Activated naive CD8-positive, alpha-beta T cell treated with anti-CD3 and anti-CD28 coated beads, Interleukin-2, amount 50 U/mL, for 24 hours (primary cell): Measurements from ENCODE around the gene GUF1.

Experiments
- ATAC-seq: fragments of 150-1000 bp; cut with Tn5 transposase; one replicate; pipeline ENCODE4 v1.10.0; 2021
- DNase-seq: peaks from one replicate; pipeline ENCODE4 v3.0.0; 2021
- H3K27ac Mint-ChIP-seq: one replicate; pipeline ENCODE4 v1.8.0; 2021; ENCODE audit warnings: mild to moderate bottlenecking, mixed read lengths
- H3K27me3 Mint-ChIP-seq: one replicate; pipeline ENCODE4 v1.8.0; 2021; ENCODE audit warnings: mixed read lengths
- H3K36me3 Mint-ChIP-seq: one replicate; pipeline ENCODE4 v1.8.0; 2021; ENCODE audit warnings: low read depth, mixed read lengths
- H3K4me1 Mint-ChIP-seq: one replicate; pipeline ENCODE4 v1.8.0; 2021; ENCODE audit warnings: mixed read lengths
- H3K4me3 Mint-ChIP-seq: one replicate; pipeline ENCODE4 v1.8.0; 2021; ENCODE audit warnings: mild to moderate bottlenecking, moderate library complexity, mixed read lengths
- H3K9me3 Mint-ChIP-seq: one replicate; pipeline ENCODE4 v1.8.0; 2021; ENCODE audit warnings: mixed read lengths

Gene GUF1

GRCh38 chr4:44678094-44679041 is at the start of gene GUF1:
GUF1 (plus strand) TSS chr4:44678420; CDS start chr4:44678623, 203 bp downstream.
- H3K4me1 Mint-ChIP-seq = peaks cover 32% of the 10 kb centered on the region
- H3K4me3 Mint-ChIP-seq = peak within 1 kb of the TSS; percentile 94
- ATAC-seq = peak; percentile 93
- H3K36me3 Mint-ChIP-seq = peaks cover 16% of the 10 kb centered on the region
- H3K27me3 Mint-ChIP-seq = peaks cover 2% of the 10 kb centered on the region
- H3K27ac Mint-ChIP-seq = peak within 1 kb of the TSS; percentile 96
- H3K9me3 Mint-ChIP-seq = no peaks in the 10 kb centered on the region
- DNase-seq = peak; percentile 86

GRCh38 chr4:44629280-44629866 is 48.8 kb upstream of the GUF1 start:
- DNase-seq (peak; percentile 18), ATAC-seq (peak; percentile 75)
- no peaks in the 10 kb centered on the region for H3K36me3 Mint-ChIP-seq
- H3K9me3 Mint-ChIP-seq = no peaks in the 10 kb centered on the region
- H3K4me1 Mint-ChIP-seq = no peaks in the 10 kb centered on the region
- no peak overlapping the region for H3K27ac Mint-ChIP-seq
- H3K4me3 Mint-ChIP-seq = no peak overlapping the region
- peaks cover 5% of the 10 kb centered on the region for H3K27me3 Mint-ChIP-seq

GRCh38 chr4:44632089-44632488 is 46.1 kb upstream of the GUF1 start:
- Mint-ChIP-seq H3K27ac (no peak overlapping the region), H3K4me1 (no peaks in the 10 kb centered on the region), H3K36me3 (no peaks in the 10 kb centered on the region), H3K4me3 (no peak overlapping the region), H3K27me3 (peaks cover 5% of the 10 kb centered on the region), H3K9me3 (no peaks in the 10 kb centered on the region)
- ATAC-seq = no peak
- DNase-seq = no peak

GRCh38 chr4:44632733-44633132 is 45.5 kb upstream of the GUF1 start:
- peaks cover 5% of the 10 kb centered on the region for H3K27me3 Mint-ChIP-seq
- H3K4me1 Mint-ChIP-seq = no peaks in the 10 kb centered on the region
- ATAC-seq = no peak
- DNase-seq = no peak
- no peak overlapping the region for H3K4me3 Mint-ChIP-seq
- H3K27ac Mint-ChIP-seq = no peak overlapping the region
- no peaks in the 10 kb centered on the region for H3K9me3 Mint-ChIP-seq
- H3K36me3 Mint-ChIP-seq = no peaks in the 10 kb centered on the region

- no peaks in the 10 kb centered on the region for H3K4me1 Mint-ChIP-seq
- DNase-seq (no peak), ATAC-seq (no peak)
- H3K27me3 Mint-ChIP-seq = peaks cover 4% of the 10 kb centered on the region
- H3K9me3 Mint-ChIP-seq = peaks cover 5% of the 10 kb centered on the region
- H3K4me3 Mint-ChIP-seq = no peak overlapping the region
- H3K36me3 Mint-ChIP-seq = no peaks in the 10 kb centered on the region
- H3K27ac Mint-ChIP-seq = no peak overlapping the region
Observed at GRCh38 chr4:44638091-44638490, 40.1 kb upstream of the GUF1 start.

- H3K27me3 Mint-ChIP-seq = peaks cover 1% of the 10 kb centered on the region
- peaks cover 3% of the 10 kb centered on the region for H3K36me3 Mint-ChIP-seq
- no peak overlapping the region for H3K27ac Mint-ChIP-seq
- no peak overlapping the region for H3K4me3 Mint-ChIP-seq
- no peaks in the 10 kb centered on the region for H3K4me1 Mint-ChIP-seq
- peaks cover 16% of the 10 kb centered on the region for H3K9me3 Mint-ChIP-seq
- no peak for DNase-seq
- no peak for ATAC-seq
Observed at GRCh38 chr4:44646151-44646550, 32.1 kb upstream of the GUF1 start.

- peaks cover 14% of the 10 kb centered on the region for H3K27me3 Mint-ChIP-seq
- no peaks in the 10 kb centered on the region for H3K36me3 Mint-ChIP-seq
- no peak for DNase-seq
- no peaks in the 10 kb centered on the region for H3K4me1 Mint-ChIP-seq
- no peak for ATAC-seq
- H3K27ac Mint-ChIP-seq = no peak within 1 kb of the TSS
- H3K4me3 Mint-ChIP-seq = no peak within 1 kb of the TSS
- H3K9me3 Mint-ChIP-seq = no peaks in the 10 kb centered on the region
Observed at GRCh38 chr4:44651425-44651824, 26.8 kb upstream of the GUF1 start, which contains the start of gene YIPF7. YIPF7 (minus strand) TSS chr4:44651625; CDS start chr4:44650100, 1,525 bp downstream.

- Mint-ChIP-seq H3K27me3 (peaks cover 14% of the 10 kb centered on the region), H3K36me3 (no peaks in the 10 kb centered on the region), H3K27ac (no peak overlapping the region), H3K4me3 (no peak overlapping the region), H3K4me1 (no peaks in the 10 kb centered on the region), H3K9me3 (no peaks in the 10 kb centered on the region)
- DNase-seq (no peak), ATAC-seq (no peak)
Observed at GRCh38 chr4:44652002-44652401, 26.2 kb upstream of the GUF1 start.

GRCh38 chr4:44660396-44660795 is 17.8 kb upstream of the GUF1 start:
- no peaks in the 10 kb centered on the region for H3K4me1 Mint-ChIP-seq
- no peak overlapping the region for H3K4me3 Mint-ChIP-seq
- ATAC-seq = no peak
- DNase-seq = no peak
- H3K36me3 Mint-ChIP-seq = no peaks in the 10 kb centered on the region
- peaks cover 7% of the 10 kb centered on the region for H3K27me3 Mint-ChIP-seq
- no peak overlapping the region for H3K27ac Mint-ChIP-seq
- H3K9me3 Mint-ChIP-seq = no peaks in the 10 kb centered on the region

GRCh38 chr4:44661940-44662622 is 16.1 kb upstream of the GUF1 start:
- DNase-seq (no peak), ATAC-seq (no peak)
- Mint-ChIP-seq H3K9me3 (no peaks in the 10 kb centered on the region), H3K27me3 (peaks cover 6% of the 10 kb centered on the region), H3K27ac (no peak overlapping the region), H3K4me1 (no peaks in the 10 kb centered on the region), H3K4me3 (no peak overlapping the region), H3K36me3 (no peaks in the 10 kb centered on the region)

- H3K27ac Mint-ChIP-seq = no peak overlapping the region
- no peaks in the 10 kb centered on the region for H3K36me3 Mint-ChIP-seq
- DNase-seq (no peak), ATAC-seq (no peak)
- H3K27me3 Mint-ChIP-seq = peaks cover 6% of the 10 kb centered on the region
- no peaks in the 10 kb centered on the region for H3K4me1 Mint-ChIP-seq
- H3K9me3 Mint-ChIP-seq = no peaks in the 10 kb centered on the region
- H3K4me3 Mint-ChIP-seq = no peak overlapping the region
Observed at GRCh38 chr4:44662623-44663005, 15.6 kb upstream of the GUF1 start.

- no peak overlapping the region for H3K27ac Mint-ChIP-seq
- no peak for ATAC-seq
- H3K27me3 Mint-ChIP-seq = peaks cover 5% of the 10 kb centered on the region
- no peak for DNase-seq
- H3K36me3 Mint-ChIP-seq = no peaks in the 10 kb centered on the region
- no peaks in the 10 kb centered on the region for H3K9me3 Mint-ChIP-seq
- no peaks in the 10 kb centered on the region for H3K4me1 Mint-ChIP-seq
- no peak overlapping the region for H3K4me3 Mint-ChIP-seq
Observed at GRCh38 chr4:44663539-44664263, 14.5 kb upstream of the GUF1 start.

GRCh38 chr4:44668526-44668925 is 9.7 kb upstream of the GUF1 start:
- no peaks in the 10 kb centered on the region for H3K36me3 Mint-ChIP-seq
- H3K27me3 Mint-ChIP-seq = peaks cover 5% of the 10 kb centered on the region

GRCh38 chr4:44670506-44671199 is 7.6 kb upstream of the GUF1 start:
- DNase-seq (no peak), ATAC-seq (no peak)
- Mint-ChIP-seq H3K4me3 (no peak overlapping the region), H3K36me3 (no peaks in the 10 kb centered on the region), H3K9me3 (no peaks in the 10 kb centered on the region), H3K27me3 (peaks cover 5% of the 10 kb centered on the region), H3K27ac (no peak overlapping the region), H3K4me1 (no peaks in the 10 kb centered on the region)

More at GRCh38 chr4:44668526-44668925, 9.7 kb upstream of the GUF1 start:
- ATAC-seq (no peak), DNase-seq (no peak)
- Mint-ChIP-seq H3K27ac (no peak overlapping the region), H3K9me3 (no peaks in the 10 kb centered on the region), H3K4me3 (no peak overlapping the region), H3K4me1 (no peaks in the 10 kb centered on the region)
